Effector memory CD8-positive, alpha-beta T cell (primary cell): ENCODE measurements around the gene MATR3.
A peak's percentile ranks its signal among the peaks of the same experiment; 100 is the strongest.
"Not testable (repeated sequence)": the region's sequence is repeated elsewhere in the genome, so short reads cannot be mapped to it uniquely, and the experiment has no call there.

ENCODE experiments used
- ATAC-seq: fragments of 150-1000 bp; cut with Tn5 transposase; replicated peaks from 2 replicates; pipeline ENCODE4 v1.10.0; 2021; ENCODE audit warnings: mild to moderate bottlenecking, moderate library complexity
- DNase-seq, 3 experiments: peaks; one replicate each; pipeline ENCODE4 v3.0.0; 2021
- H3K27ac Mint-ChIP-seq, 2 donors: one replicate each; pipeline ENCODE4 v1.8.0; 2022; ENCODE audit warnings: mild to moderate bottlenecking in 2 of 2, mixed read lengths in 2 of 2, moderate library complexity in 2 of 2
- H3K27me3 Mint-ChIP-seq, 2 donors: one replicate each; pipeline ENCODE4 v1.8.0; 2022; ENCODE audit warnings: mixed read lengths in 2 of 2
- H3K36me3 Mint-ChIP-seq: one replicate; pipeline ENCODE4 v1.8.0; 2022; ENCODE audit warnings: mild to moderate bottlenecking, moderate library complexity, mixed read lengths; ENCODE audit not compliant: insufficient read depth
- H3K4me1 Mint-ChIP-seq, 2 donors: one replicate each; pipeline ENCODE4 v1.8.0; 2022; ENCODE audit warnings: low read depth in 2 of 2, mixed read lengths in 2 of 2
- H3K4me3 Mint-ChIP-seq, 2 donors: one replicate each; pipeline ENCODE4 v1.8.0; 2022; ENCODE audit warnings: mild to moderate bottlenecking in 2 of 2, mixed read lengths in 2 of 2, moderate library complexity in 2 of 2
- H3K9me3 Mint-ChIP-seq, 2 donors: one replicate each; pipeline ENCODE4 v1.8.0; 2022; ENCODE audit warnings: mixed read lengths in 2 of 2

Gene MATR3

DNA sequence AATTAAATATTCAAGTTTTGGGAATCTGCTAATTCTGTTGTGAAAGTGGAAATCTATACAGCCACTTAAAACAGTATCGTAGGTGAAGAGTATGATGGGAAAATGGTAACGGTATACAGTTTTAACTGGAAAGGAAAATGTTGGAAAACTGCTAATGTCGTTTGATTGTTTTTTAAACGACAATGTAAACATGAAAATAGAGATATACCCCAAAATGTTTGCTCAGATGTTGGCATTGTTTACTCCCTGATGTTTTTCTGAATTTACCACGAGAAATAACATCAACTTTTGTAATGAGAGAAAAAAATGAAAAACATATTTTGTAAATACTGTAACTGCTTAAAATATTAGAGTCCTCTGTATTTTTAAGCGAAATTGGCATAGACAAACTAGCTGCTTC lies 2.7 kb downstream of the MATR3 start:
- Mint-ChIP-seq H3K27ac (peak overlapping the region; percentile 98 to 99), H3K36me3 (peaks cover 68% of the 10 kb centered on the region), H3K4me3 (peak overlapping the region; percentile 96 to 97), H3K27me3 (no peaks in the 10 kb centered on the region), H3K9me3 (no peaks in the 10 kb centered on the region), H3K4me1 (peaks cover 48 to 56% of the 10 kb centered on the region in 2 donors)
- ATAC-seq = no peak
- DNase-seq = no peak

DNA sequence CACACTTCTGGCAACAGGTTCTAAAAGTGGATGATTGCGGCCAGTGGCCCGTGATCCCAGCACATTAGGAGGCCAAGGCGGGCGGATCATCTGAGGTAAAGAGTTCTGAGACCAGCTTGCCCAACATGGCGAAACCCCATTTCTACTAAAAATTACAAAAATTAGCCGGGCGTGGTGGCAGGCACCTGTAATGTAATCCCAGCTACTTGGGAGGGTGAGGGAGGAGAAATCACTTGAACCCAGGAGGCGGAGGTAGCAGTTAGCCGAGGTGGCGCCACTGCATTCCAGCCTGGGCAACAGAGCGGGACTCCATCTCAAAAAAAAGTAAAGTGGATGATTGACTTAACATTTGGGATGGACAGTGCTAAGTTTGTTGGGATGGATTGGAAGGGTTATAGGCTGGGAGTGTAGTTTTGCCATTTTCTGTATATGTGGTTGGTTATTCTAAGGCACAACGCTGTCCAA lies 3.4 kb downstream of the MATR3 start:
- peaks cover 72% of the 10 kb centered on the region for H3K36me3 Mint-ChIP-seq
- H3K27ac Mint-ChIP-seq = peak overlapping the region in 1 of 2 donors; percentile 74
- H3K4me3 Mint-ChIP-seq = peak overlapping the region; percentile 96 to 97
- ATAC-seq = no peak
- no peak for DNase-seq
- peaks cover 55 to 63% of the 10 kb centered on the region in 2 donors for H3K4me1 Mint-ChIP-seq
- no peaks in the 10 kb centered on the region for H3K27me3 Mint-ChIP-seq
- H3K9me3 Mint-ChIP-seq = no peaks in the 10 kb centered on the region

DNA sequence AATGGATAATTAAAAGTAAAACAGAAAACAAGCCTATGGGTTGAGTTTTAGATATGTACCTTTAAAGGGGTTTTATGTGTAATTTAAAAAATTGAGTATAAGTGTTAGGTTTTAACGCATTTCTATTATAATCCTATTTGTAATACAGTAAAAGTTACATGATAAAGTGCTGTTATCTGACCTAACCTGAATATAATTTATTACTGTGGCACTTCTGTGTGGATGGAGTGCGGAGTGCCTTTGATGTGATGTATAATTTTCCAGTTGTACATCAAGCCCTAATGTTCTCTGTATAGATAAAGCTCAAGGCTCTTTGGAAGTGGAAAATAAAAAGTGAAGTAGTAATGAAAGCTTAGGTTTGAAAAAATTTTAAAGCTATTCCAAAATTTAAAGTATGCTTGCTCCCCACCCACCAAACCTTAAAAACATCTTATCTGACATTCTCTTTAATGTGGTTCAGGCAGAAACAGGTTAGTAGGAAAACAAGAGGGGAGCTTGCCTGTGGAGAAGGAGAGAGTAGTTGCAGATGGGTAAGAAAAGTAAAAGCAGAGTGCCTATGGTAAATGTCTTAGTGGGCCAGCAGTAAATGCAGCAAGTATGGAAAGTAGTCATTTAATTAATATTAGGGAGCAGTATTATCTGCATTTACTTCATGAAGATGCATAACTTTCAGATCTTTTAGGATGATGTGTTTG lies 4.0 kb downstream of the MATR3 start:
- no peak for DNase-seq
- Mint-ChIP-seq H3K4me1 (peaks cover 59 to 67% of the 10 kb centered on the region in 2 donors), H3K4me3 (peak overlapping the region; percentile 96 to 97), H3K9me3 (no peaks in the 10 kb centered on the region), H3K36me3 (peaks cover 76% of the 10 kb centered on the region), H3K27ac (peak overlapping the region; percentile 74 to 84), H3K27me3 (no peaks in the 10 kb centered on the region)
- ATAC-seq = no peak

DNA sequence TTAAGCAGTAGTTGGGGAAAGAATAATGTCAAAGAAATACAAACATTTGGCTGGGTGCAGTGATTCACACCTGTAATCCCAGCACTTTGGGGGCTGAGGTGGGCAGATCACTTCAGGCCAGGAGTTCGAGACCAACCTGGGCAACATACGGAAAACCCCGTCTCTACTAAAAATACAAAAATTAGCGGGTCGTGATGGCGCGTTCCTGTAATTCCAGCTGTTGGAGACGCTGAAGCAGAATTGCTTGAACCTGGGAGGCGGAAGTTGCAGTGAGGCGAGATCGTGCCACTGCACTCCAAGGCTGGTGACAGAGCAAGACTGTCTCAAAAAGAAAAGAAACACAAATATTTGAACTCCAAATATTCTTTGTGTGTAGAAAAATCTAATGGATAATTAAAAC lies 4.7 kb downstream of the MATR3 start:
- peaks cover 62 to 73% of the 10 kb centered on the region in 2 donors for H3K4me1 Mint-ChIP-seq
- peak overlapping the region in 1 of 2 donors; percentile 84 for H3K27ac Mint-ChIP-seq
- peaks cover 72% of the 10 kb centered on the region for H3K36me3 Mint-ChIP-seq
- no peaks in the 10 kb centered on the region for H3K27me3 Mint-ChIP-seq
- peak overlapping the region; percentile 96 to 97 for H3K4me3 Mint-ChIP-seq
- H3K9me3 Mint-ChIP-seq = no peaks in the 10 kb centered on the region
- ATAC-seq (no peak), DNase-seq (no peak)

DNA sequence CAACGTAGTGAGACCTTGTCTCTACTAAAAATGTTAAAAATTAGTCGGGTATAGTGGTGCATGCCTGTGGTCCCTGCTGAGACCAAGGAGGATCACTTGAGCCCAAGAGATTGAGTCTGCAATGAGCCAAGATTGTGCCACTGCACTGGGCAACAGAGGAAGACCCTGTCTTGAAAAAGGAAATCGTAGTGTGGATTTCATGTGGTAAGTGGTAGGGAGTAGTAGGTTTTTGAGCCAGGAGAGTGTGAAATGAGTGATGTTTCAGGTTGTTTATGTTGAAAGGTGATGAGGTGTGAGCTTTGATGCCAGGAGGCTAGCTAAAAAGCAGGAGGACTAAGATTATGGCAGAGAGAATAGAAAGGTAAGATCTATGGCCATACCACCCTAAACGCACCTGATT lies 5.9 kb downstream of the MATR3 start:
- ATAC-seq (peak; percentile 69), DNase-seq (no peak)
- H3K9me3 Mint-ChIP-seq = no peaks in the 10 kb centered on the region
- H3K4me1 Mint-ChIP-seq = peaks cover 67 to 82% of the 10 kb centered on the region in 2 donors
- peak overlapping the region; percentile 3 to 84 for H3K27ac Mint-ChIP-seq
- H3K27me3 Mint-ChIP-seq = no peaks in the 10 kb centered on the region
- peak overlapping the region; percentile 96 to 97 for H3K4me3 Mint-ChIP-seq
- H3K36me3 Mint-ChIP-seq = peaks cover 69% of the 10 kb centered on the region

DNA sequence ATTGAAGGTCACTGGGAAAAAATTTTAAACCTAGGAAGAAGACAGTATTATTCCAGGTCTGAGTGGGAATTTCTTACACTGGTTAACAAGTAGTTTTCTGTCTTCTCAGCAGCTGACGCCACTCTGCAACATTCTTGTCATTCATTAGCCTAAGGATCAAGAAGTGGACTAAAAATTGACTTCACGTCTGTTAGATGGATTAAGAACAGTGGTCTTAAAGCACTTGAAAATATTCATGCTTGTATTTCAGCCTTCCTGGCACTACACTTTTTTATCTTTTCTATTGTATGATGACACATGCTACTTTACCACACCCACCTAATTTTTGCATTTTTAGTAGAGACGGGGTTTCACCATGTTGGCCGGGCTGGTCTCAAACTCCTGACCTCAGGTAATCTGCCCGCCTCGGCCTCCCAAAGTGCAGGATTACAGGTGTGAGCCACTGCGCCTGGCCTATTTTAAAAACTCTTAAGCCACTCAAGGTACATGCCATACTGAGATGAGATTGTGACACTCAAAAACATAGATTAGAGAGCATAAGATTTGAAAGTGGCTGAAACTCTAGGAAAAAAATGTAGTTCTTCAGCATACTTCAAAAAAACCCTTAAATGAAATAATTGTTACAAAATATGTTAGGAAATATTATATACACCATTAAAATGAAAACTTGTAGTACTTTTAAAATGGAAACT lies 8.4 kb downstream of the MATR3 start:
- Mint-ChIP-seq H3K9me3 (no peaks in the 10 kb centered on the region), H3K27ac (peak overlapping the region; percentile 78 to 81), H3K4me1 (peaks cover 68 to 87% of the 10 kb centered on the region in 2 donors), H3K4me3 (peak overlapping the region; percentile 45 to 78), H3K27me3 (no peaks in the 10 kb centered on the region), H3K36me3 (peaks cover 53% of the 10 kb centered on the region)
- DNase-seq (no peak), ATAC-seq (peak; percentile 10)

DNA sequence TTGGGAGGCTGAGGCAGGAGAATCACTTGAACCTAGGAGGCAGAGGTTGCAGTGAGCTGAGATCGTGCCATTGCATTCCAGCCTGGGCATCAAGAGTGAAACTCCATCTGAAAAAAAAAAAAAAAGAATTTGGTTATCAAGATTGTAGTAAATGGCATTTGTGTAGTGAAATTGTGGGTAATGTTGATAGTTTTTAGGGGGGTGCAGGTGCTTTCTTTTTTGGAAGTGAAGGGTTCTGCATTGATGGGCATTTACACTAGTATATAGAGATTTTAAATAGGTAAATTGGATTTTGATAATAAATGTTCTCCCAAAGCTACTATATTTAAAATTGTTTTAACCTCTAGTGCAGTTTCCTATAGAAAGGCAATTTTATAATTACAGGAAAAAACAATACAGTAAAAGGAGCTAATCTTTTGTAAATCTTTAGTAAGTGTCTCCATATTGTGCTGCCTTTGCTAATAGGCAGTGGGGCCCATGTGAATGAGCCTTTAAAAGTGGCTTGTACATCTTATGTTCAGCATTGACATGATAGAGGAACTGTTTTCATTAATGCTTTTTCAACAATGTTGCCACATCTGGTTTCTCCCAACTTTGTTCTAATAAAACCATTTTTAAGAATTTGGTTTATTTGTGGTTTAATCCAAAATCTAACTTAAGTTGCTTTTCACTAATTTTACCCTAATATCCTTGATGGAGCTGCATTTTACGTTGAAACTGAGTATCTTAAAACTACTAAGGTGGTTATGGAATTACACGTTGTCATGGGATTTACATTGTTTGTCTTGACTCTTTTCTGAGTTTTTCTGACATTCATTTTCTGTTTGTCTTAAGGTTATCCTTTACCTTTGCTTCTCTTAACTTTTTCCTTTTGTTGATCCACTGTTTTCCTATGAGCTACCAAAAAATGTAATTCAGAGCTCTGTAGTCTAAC lies 11.1 kb downstream of the MATR3 start:
- peaks cover 61 to 85% of the 10 kb centered on the region in 2 donors for H3K4me1 Mint-ChIP-seq
- peak overlapping the region; percentile 33 to 50 for H3K27ac Mint-ChIP-seq
- no peak for DNase-seq
- no peak for ATAC-seq
- peak overlapping the region; percentile 70 to 78 for H3K4me3 Mint-ChIP-seq
- no peaks in the 10 kb centered on the region for H3K27me3 Mint-ChIP-seq
- H3K9me3 Mint-ChIP-seq = no peaks in the 10 kb centered on the region
- peaks cover 33% of the 10 kb centered on the region for H3K36me3 Mint-ChIP-seq

DNA sequence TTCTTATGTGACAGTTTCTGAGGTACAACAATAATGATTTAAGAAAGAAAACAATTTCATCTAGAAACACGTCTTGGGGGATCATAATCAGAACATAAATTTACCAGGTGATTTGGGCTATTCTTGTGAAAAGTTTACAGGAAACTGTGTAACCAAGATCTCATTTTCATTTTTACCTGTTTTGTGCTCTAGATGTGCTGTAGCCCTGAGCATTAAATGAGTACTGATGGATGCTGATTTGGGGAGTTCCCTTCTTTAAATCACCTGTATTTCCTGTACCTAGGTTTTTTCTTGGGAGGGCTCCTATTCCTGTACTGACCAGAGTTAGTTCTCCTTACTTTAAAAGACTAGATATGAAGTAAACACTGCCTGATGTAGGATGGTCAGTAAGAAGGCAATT lies 12.7 kb downstream of the MATR3 start:
- Mint-ChIP-seq H3K4me3 (peak overlapping the region; percentile 51 to 78), H3K36me3 (peaks cover 36% of the 10 kb centered on the region), H3K27me3 (no peaks in the 10 kb centered on the region), H3K4me1 (peaks cover 61 to 88% of the 10 kb centered on the region in 2 donors), H3K9me3 (no peaks in the 10 kb centered on the region), H3K27ac (peak overlapping the region; percentile 39 to 46)
- ATAC-seq (peak; percentile 12), DNase-seq (no peak)

DNA sequence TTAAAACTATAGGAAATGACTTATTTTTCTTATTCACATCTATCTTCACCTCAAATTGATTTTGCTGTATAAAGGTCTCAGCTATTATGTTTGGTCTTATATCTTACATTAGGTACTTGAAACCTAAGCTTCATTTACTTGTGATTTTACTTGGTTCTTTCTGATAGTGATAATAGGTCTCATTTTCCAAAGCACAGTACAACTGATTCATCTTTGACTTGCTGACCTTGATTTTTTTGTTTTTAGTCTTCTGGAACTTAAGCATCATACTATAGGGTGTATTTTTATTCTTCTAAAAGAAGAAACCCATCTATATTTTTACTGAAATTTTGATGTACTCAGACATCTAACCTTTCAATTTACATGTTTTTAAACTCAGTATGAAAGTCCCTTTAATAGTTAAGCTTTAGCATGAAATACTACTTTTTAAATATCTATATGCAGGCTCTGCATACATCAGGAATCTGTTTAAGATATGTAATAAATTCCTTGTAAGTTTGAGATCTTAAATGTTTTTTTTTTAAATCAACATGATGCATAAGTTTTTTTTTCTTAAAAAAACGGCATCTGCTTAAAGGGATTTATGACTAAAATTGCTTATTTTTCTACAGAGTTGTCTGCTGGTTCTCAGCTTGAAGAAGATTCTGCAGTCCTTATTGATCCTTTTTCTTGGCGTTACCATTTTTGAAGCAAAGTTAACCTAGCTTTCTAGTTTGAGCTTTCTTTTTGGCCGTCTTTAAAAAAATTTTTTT lies 13.3 kb downstream of the MATR3 start:
- Mint-ChIP-seq H3K27me3 (no peaks in the 10 kb centered on the region), H3K4me3 (peak overlapping the region; percentile 51 to 78), H3K9me3 (no peaks in the 10 kb centered on the region), H3K4me1 (peaks cover 57 to 85% of the 10 kb centered on the region in 2 donors), H3K36me3 (peaks cover 36% of the 10 kb centered on the region), H3K27ac (peak overlapping the region in 1 of 2 donors; percentile 39)
- DNase-seq (no peak), ATAC-seq (no peak)

DNA sequence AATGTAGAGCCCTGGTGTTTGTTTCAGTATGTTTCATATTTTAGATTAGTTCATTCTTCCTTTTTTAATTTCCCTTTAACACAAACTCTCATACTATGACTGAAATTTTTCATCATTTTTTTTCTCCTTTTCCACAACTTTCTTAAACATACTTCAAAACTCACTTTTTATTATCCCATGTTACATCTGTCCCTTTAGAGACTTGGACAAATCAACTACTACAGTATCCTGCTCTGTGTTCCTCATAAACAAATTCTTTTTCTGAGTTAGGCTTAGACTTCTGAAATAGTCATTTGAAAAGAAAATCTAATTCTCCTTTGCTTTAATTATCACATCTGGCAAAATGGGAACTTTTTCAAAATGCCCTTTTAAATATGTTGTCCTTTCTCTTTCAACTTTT lies 15.3 kb downstream of the MATR3 start:
- peaks cover 44% of the 10 kb centered on the region for H3K36me3 Mint-ChIP-seq
- no peaks in the 10 kb centered on the region for H3K9me3 Mint-ChIP-seq
- peak overlapping the region; percentile 1 to 40 for H3K4me3 Mint-ChIP-seq
- no peak for ATAC-seq
- peaks cover 48 to 77% of the 10 kb centered on the region in 2 donors for H3K4me1 Mint-ChIP-seq
- no peak for DNase-seq
- H3K27ac Mint-ChIP-seq = peak overlapping the region in 1 of 2 donors; percentile 5
- no peaks in the 10 kb centered on the region for H3K27me3 Mint-ChIP-seq

DNA sequence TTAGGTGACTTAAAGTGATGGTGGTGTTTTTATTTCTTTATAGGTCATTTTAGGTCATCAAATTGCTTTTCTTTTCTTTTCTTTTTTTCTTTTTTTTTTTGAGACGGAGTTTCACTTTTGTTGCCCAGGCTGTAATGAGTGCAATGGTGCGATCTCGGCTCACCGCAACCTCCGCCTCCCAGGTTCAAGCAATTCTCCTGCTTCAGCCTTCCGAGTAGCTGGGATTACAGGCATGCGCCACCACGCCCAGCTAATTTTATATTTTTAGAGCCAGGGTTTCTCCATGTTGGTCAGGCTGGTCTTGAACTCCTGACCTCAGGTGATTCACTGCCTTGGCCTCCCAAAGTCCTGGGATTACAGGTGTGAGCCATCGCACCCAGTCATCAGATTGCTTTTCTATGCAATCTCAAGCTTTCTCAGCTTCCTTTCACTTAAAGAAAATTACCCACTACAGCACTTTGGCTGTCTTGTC lies 17.2 kb downstream of the MATR3 start:
- H3K36me3 Mint-ChIP-seq = peaks cover 57% of the 10 kb centered on the region
- H3K4me1 Mint-ChIP-seq = peaks cover 44 to 75% of the 10 kb centered on the region in 2 donors
- peak overlapping the region; percentile 86 to 89 for H3K27ac Mint-ChIP-seq
- H3K27me3 Mint-ChIP-seq, DNase-seq, H3K9me3 Mint-ChIP-seq: not testable (repeated sequence)
- peak; percentile 57 for ATAC-seq
- peak overlapping the region; percentile 40 to 83 for H3K4me3 Mint-ChIP-seq

DNA sequence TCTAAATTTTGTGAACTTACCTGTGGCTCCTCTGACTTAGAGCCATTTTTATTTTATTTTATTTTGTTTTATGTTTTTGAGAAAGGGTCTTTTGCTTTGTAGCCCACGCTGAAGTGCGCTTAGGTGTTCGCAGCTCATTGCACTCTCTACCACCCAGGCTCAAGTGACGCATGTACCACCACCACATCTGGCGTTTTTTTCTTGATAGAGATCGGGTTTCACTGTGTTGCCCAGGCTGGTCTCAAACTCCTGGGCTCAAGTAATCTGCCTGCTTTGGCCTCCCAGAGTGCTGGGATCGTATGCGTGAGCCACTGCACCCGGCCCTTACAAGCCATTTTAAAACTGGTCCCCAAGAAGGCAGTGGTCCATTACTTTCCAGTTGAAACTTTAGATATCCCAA lies 18.5 kb downstream of the MATR3 start:
- no peaks in the 10 kb centered on the region for H3K9me3 Mint-ChIP-seq
- H3K36me3 Mint-ChIP-seq = peaks cover 68% of the 10 kb centered on the region
- DNase-seq (no peak), ATAC-seq (no peak)
- no peak overlapping the region for H3K4me3 Mint-ChIP-seq
- H3K27me3 Mint-ChIP-seq = no peaks in the 10 kb centered on the region
- H3K27ac Mint-ChIP-seq = no peak overlapping the region
- H3K4me1 Mint-ChIP-seq = peaks cover 35 to 64% of the 10 kb centered on the region in 2 donors
